Vagina (tissue), 2 donors: ENCODE data around the gene ETV3.

ENCODE experiments used
- POLR2A ChIP-seq, 2 donors: fragments of 450-650 bp; IDR thresholded peaks; one replicate each; pipeline ENCODE4 v1.6.1; 2017; ENCODE audit warnings: antibody characterized with exemption in 2 of 2, mild to moderate bottlenecking in 2 of 2, moderate library complexity in 2 of 2
- POLR2AphosphoS5 ChIP-seq, 2 donors: sonication (generic); formaldehyde crosslinking; IDR thresholded peaks; one replicate each; pipeline ENCODE4 v1.9.0; 2017; ENCODE audit warnings: antibody characterized with exemption in 2 of 2, mild to moderate bottlenecking in 2 of 2, low read depth in 1 of 2; ENCODE audit not compliant: insufficient read depth in 1 of 2
- TF ChIP-seq, protein P1 (sequence below), 3 experiments: fragments of 450-650 bp in 2 of 3; fragments of 200-600 bp in 1 of 3; sonication (generic) in 1 of 3; IDR thresholded peaks; one replicate each; pipeline ENCODE4 v1.5.1; 2017 to 2019; ENCODE audit warnings: antibody characterized with exemption in 3 of 3, mild to moderate bottlenecking in 2 of 3, moderate library complexity in 2 of 3

DNA sequence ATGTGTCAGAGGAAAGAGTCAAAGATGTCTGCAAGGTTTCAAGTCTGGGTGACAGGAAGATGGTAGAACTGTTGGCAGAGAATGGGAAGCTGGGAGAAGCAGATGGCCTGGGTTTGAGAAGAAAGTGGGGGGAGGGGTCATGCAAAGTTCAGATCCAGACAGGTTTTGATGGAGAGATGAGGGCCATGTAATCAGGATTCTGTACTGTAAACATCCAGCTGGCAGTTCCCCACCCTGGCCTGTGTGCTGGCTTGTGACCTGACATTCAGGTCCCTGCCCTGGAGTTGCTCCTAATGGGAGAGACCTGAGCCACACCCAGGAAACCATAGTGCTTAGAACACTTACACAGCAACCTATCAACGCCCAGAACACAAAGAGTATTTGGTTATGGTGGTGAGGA, 15.6 kb upstream of the ETV3 start:
- TF ChIP-seq, protein P1, sequence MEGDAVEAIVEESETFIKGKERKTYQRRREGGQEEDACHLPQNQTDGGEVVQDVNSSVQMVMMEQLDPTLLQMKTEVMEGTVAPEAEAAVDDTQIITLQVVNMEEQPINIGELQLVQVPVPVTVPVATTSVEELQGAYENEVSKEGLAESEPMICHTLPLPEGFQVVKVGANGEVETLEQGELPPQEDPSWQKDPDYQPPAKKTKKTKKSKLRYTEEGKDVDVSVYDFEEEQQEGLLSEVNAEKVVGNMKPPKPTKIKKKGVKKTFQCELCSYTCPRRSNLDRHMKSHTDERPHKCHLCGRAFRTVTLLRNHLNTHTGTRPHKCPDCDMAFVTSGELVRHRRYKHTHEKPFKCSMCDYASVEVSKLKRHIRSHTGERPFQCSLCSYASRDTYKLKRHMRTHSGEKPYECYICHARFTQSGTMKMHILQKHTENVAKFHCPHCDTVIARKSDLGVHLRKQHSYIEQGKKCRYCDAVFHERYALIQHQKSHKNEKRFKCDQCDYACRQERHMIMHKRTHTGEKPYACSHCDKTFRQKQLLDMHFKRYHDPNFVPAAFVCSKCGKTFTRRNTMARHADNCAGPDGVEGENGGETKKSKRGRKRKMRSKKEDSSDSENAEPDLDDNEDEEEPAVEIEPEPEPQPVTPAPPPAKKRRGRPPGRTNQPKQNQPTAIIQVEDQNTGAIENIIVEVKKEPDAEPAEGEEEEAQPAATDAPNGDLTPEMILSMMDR (IDR thresholded peaks at IDR 0.05): no peak
- TF ChIP-seq POLR2A (IDR thresholded peaks at IDR 0.05): no peak
- no peak for TF ChIP-seq POLR2AphosphoS5 (IDR thresholded peaks at IDR 0.05; ENCODE audit: insufficient read depth in 1 of 2, low read depth in 1 of 2)
